PC-9 (cell line): Measurements from ENCODE around the gene DPPA5. TPM values are rescaled to one million over a fixed set of nuclear protein-coding genes. Genes with fewer than 3 reads are reported as not detected.
A peak's percentile ranks its signal among the peaks of the same experiment; 100 is the strongest.

Experiments used
- BruUV-seq: library from RNA; stranded (reverse); fragments of 400-500 nt; replicated peaks from 2 replicates; lab custom pipeline; 2021; lab: Mats Ljungman, UMichigan
- CTCF ChIA-PET: fragments of 300-600 bp; sonication (Branson Sonifier 250); formaldehyde crosslinking; loops from one replicate; lab custom pipeline; 2022; ENCODE audit warnings: antibody characterized with exemption; lab: Charles Lee
- POLR2A ChIA-PET: fragments of 300-600 bp; sonication (Branson Sonifier 250); formaldehyde crosslinking; loops from one replicate; lab custom pipeline; 2022; ENCODE audit warnings: antibody characterized with exemption; ENCODE audit not compliant: unreplicated experiment; lab: Charles Lee
- DNase-seq, 2 experiments: peaks; one replicate each; pipeline versions ENCODE4 v3.0.0 to v3.0.0-alpha.2; 2015 to 2022; ENCODE audit warnings: mixed read lengths in 1 of 2
- H2AFZ ChIP-seq: fragments of 200-600 bp; sonication (generic); 2 replicates; pipeline ENCODE4 v1.8.1; 2017; ENCODE audit warnings: antibody characterized with exemption
- H3F3A ChIP-seq: fragments of 200-600 bp; sonication (generic); 2 replicates; pipeline ENCODE4 v1.8.1; 2017; ENCODE audit warnings: antibody characterized with exemption, mild to moderate bottlenecking, low read depth; ENCODE audit not compliant: insufficient read depth
- H3K27ac ChIP-seq: fragments of 200-600 bp; sonication (generic); 2 replicates; pipeline ENCODE4 v1.6.1; 2016; ENCODE audit warnings: mixed run types
- H3K27me3 ChIP-seq: fragments of 200-600 bp; sonication (generic); 2 replicates; pipeline ENCODE4 v1.6.1; 2016; ENCODE audit warnings: low read depth, mixed run types; ENCODE audit not compliant: insufficient read depth
- H3K36me3 ChIP-seq: fragments of 200-600 bp; sonication (generic); 2 replicates; pipeline ENCODE4 v1.6.1; 2016; ENCODE audit warnings: low read depth, mixed run types
- H3K4me1 ChIP-seq: fragments of 200-600 bp; sonication (generic); replicated peaks from 2 replicates; pipeline ENCODE4 v1.6.1; 2016; ENCODE audit warnings: mixed run types; ENCODE audit not compliant: insufficient read depth
- H3K4me2 ChIP-seq: fragments of 200-600 bp; sonication (generic); 2 replicates; pipeline ENCODE4 v1.6.1; 2017; ENCODE audit warnings: mixed run types
- H3K4me3 ChIP-seq: fragments of 200-600 bp; sonication (generic); 2 replicates; pipeline ENCODE4 v1.6.1; 2016; ENCODE audit warnings: mixed run types
- H3K79me2 ChIP-seq: fragments of 200-600 bp; sonication (generic); 2 replicates; pipeline ENCODE4 v1.6.1; 2017; ENCODE audit warnings: low read depth, mixed run types
- H3K9me2 ChIP-seq: fragments of 200-600 bp; sonication (generic); 2 replicates; pipeline ENCODE4 v1.8.1; 2017; ENCODE audit warnings: mild to moderate bottlenecking; ENCODE audit not compliant: insufficient read depth
- H3K9me3 ChIP-seq: fragments of 200-600 bp; sonication (generic); 2 replicates; pipeline ENCODE4 v1.8.1; 2016; ENCODE audit warnings: low read depth; ENCODE audit not compliant: insufficient read depth
- H4K20me1 ChIP-seq: fragments of 200-600 bp; sonication (generic); 2 replicates; pipeline ENCODE4 v1.8.1; 2017; ENCODE audit not compliant: insufficient read depth
- CTCF ChIP-seq: fragments of 200-600 bp; sonication (generic); conservative IDR thresholded peaks from 2 replicates; pipeline ENCODE4 v1.6.1; 2017; ENCODE audit warnings: mixed run types, antibody characterized with exemption, mild to moderate bottlenecking, moderate library complexity
- EZH2 ChIP-seq: fragments of 200-600 bp; sonication (generic); IDR thresholded peaks from 2 replicates; pipeline ENCODE4 v1.8.0; 2017; ENCODE audit warnings: antibody characterized with exemption, low read depth
- intact Hi-C: fragments of 100-400 bp; cut with micrococcal nuclease; formaldehyde crosslinking; loops from one replicate; pipeline ENCODE4 v1.10.0; 2022; ENCODE audit not compliant: unreplicated experiment
- total RNA-seq: library from RNA; stranded (reverse); gene quantifications from 2 replicates; pipeline ENCODE4 v1.2.3, GENCODE V29; 2021

The DPPA5 gene
- total RNA-seq, 1 experiment from 2014 or later = not detected

- H3K4me3 ChIP-seq = no peak overlapping the region
- H4K20me1 ChIP-seq = no peaks in the 10 kb centered on the region
- no peaks in the 10 kb centered on the region for H3K9me2 ChIP-seq
- no peaks in the 10 kb centered on the region for H3K79me2 ChIP-seq
- no peak overlapping the region for H2AFZ ChIP-seq
- ChIA-PET CTCF (no interaction called here), POLR2A (interaction anchor here (0.7 kb wide), 1 partner anchor 70 kb away, joined by 3 read pairs; no protein-coding TSS in a partner anchor)
- BruUV-seq = no TSS peak
- no peaks in the 10 kb centered on the region for H3K27me3 ChIP-seq
- peaks cover 35% of the 10 kb centered on the region for H3K4me1 ChIP-seq
- intact Hi-C loops = no loop called here
- peak in 1 of 2 experiments; percentile 46 for DNase-seq
- TF ChIP-seq CTCF = no peak
- no peak for TF ChIP-seq EZH2
- H3K27ac ChIP-seq = no peak overlapping the region
- H3K36me3 ChIP-seq = no peaks in the 10 kb centered on the region
- no peaks in the 10 kb centered on the region for H3K9me3 ChIP-seq
- H3K4me2 ChIP-seq = 0 out of 2 replicates have a peak overlapping the region, but pooled peaks have one; percentile 11
- peaks cover 38% of the 10 kb centered on the region; the same call in 1 of the 2 replicates for H3F3A ChIP-seq
Observed at GRCh38 chr6:73391675-73392074, 37.6 kb upstream of the DPPA5 start.

- no peaks in the 10 kb centered on the region for H3K9me3 ChIP-seq
- H3K36me3 ChIP-seq = no peaks in the 10 kb centered on the region
- H3K4me1 ChIP-seq = peaks cover 31% of the 10 kb centered on the region
- no peak overlapping the region for H3K4me3 ChIP-seq
- peaks cover 38% of the 10 kb centered on the region; the same call in 1 of the 2 replicates for H3F3A ChIP-seq
- H4K20me1 ChIP-seq = no peaks in the 10 kb centered on the region
- intact Hi-C loops = loop anchor here (1.0 to 5.0 kb wide), 3 partner anchors 60 to 262 kb away; partner anchors contain the start of gene SLC17A5
- ChIA-PET POLR2A (no interaction called here), CTCF (interaction anchor here (0.6 kb wide), 1 partner anchor 25 kb away, joined by 12 read pairs; no protein-coding TSS in a partner anchor)
- DNase-seq = no peak
- H3K4me2 ChIP-seq = peak overlapping the region; percentile 81; the same call in 1 of the 2 replicates
- no peaks in the 10 kb centered on the region for H3K9me2 ChIP-seq
- no peaks in the 10 kb centered on the region for H3K79me2 ChIP-seq
- peak overlapping the region; percentile 78 for H3K27ac ChIP-seq
- TF ChIP-seq EZH2 (no peak), CTCF (no peak)
- no peaks in the 10 kb centered on the region for H3K27me3 ChIP-seq
- H2AFZ ChIP-seq = no peak overlapping the region
- no TSS peak for BruUV-seq
Observed at GRCh38 chr6:73389854-73390253, 35.8 kb upstream of the DPPA5 start.

- DNase-seq = peak; percentile 86 to 87
- no peaks in the 10 kb centered on the region for H3K9me2 ChIP-seq
- POLR2A ChIA-PET = interaction anchor here (0.5 to 0.7 kb wide), 3 partner anchors 61 to 264 kb away, joined by 3 to 6 read pairs (median 5); no protein-coding TSS in a partner anchor
- peaks cover 36% of the 10 kb centered on the region; the same call in 1 of the 2 replicates for H3F3A ChIP-seq
- H3K4me1 ChIP-seq = peaks cover 31% of the 10 kb centered on the region
- no peaks in the 10 kb centered on the region for H3K9me3 ChIP-seq
- no peaks in the 10 kb centered on the region for H3K27me3 ChIP-seq
- H2AFZ ChIP-seq = peak overlapping the region; percentile 85
- H3K79me2 ChIP-seq = no peaks in the 10 kb centered on the region
- BruUV-seq = TSS peak; percentile 77
- no peaks in the 10 kb centered on the region for H3K36me3 ChIP-seq
- H3K27ac ChIP-seq = peak overlapping the region; percentile 78
- peak overlapping the region; percentile 58 for H3K4me3 ChIP-seq
- H4K20me1 ChIP-seq = no peaks in the 10 kb centered on the region
- CTCF ChIA-PET = interaction anchor here (0.7 to 1.5 kb wide), 6 partner anchors 10 to 264 kb away, joined by 3 to 7 read pairs (median 3); no protein-coding TSS in a partner anchor
- TF ChIP-seq EZH2 (no peak), CTCF (peak; percentile 77)
- intact Hi-C loops = loop anchor here (1.0 to 5.0 kb wide), 3 partner anchors 61 to 263 kb away; partner anchors contain the start of gene SLC17A5
- H3K4me2 ChIP-seq = peak overlapping the region; percentile 81
Observed at GRCh38 chr6:73388800-73389512, 34.9 kb upstream of the DPPA5 start.
